ENCODE results near the gene EYS. TPM values are rescaled to one million over a fixed set of nuclear protein-coding genes. Genes with fewer than 3 reads are reported as not detected.

The EYS gene
- under 1 TPM; 0.16 to 0.61 (median 0.60) TPM for total RNA-seq
- long read RNA-seq, donor 1, partial matches to known transcripts, result 0 of 1 reads
- long read RNA-seq, donor 1, other reads (novel, unspliced or antisense), result 1 of 1 reads
- long read RNA-seq, donor 2, partial matches to known transcripts, result 0 of 1 reads
- long read RNA-seq, donor 2, other reads (novel, unspliced or antisense), result 1 of 1 reads

DNA sequence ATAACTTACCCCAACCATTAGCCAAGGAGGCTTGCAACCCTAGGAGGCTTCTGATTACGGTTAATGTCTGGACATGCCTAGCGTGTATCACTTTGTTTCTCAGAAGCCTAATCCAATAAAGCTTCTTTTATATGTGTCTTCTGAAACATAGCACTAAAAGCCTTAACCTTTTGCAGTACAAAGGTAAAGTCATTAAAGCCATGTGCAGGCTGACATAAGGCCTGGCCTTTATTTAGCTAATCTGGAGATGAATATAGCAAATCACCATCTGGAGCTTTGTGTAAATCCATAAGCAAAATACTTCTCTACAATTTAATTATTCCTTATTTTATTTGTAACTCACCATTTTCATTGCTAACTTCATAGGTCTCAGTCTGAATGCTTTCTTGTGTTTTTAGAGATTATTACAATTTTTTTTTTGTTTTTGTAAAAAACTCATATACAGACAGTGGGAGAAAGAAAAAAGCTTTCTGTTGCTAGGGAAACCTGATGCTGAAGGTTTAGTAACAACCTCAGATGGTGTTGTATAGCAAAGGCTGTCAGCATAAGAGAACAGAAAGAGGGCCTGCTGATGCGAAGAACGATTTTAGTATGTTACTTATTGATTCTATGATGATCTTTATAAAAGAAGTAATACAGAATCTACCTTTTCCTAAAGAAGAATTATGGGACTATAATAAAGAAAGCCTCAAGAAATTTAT, at the start of gene EYS:
EYS (minus strand) TSS at position 101 of the 701 bp plus-strand sequence. CDS start 211,816 bp downstream, outside the sequence.
- H3K4me3 ChIP-seq, result no peak within 1 kb of the TSS
- intact Hi-C loops (cut with DNase I, micrococcal nuclease), result no loop called here
- H3K4me1 ChIP-seq (ENCODE audit: low read depth), result peaks cover 9% of the 10 kb centered on the region
- H3K36me3 ChIP-seq (ENCODE audit: low read depth), result no peaks in the 10 kb centered on the region
- no peak for TF ChIP-seq CTCF (IDR thresholded peaks at IDR 0.05)
- H3K9me3 ChIP-seq, result no peaks in the 10 kb centered on the region
- ATAC-seq (peak; percentile 93), DNase-seq (peak in 1 of 3 donors; percentile 11)

DNA sequence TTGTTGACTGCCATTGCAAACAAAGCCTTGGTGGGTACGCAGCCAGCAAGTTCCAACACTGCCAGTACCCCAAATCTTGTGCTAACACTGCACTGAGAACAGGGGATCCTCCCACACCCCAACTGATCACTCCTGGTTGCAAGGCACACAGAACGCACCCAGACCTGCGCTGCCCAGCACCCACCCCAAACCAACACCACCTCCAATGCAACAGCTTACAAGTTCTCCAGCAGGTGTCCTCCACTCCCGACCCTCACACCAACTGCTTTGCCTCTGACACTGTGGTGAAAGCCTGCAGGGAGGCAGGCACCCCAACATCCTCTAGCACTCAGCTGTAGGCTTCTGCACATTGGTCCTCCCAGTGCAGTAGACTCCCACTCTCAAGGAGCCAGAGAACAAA, 39.3 kb upstream of the EYS start:
- intact Hi-C loops (cut with DNase I, micrococcal nuclease), result no loop called here
- no peak for ATAC-seq
- no peak overlapping the region for H3K4me3 ChIP-seq
- DNase-seq, result no peak
- no peaks in the 10 kb centered on the region for H3K9me3 ChIP-seq
- no peak for TF ChIP-seq CTCF (IDR thresholded peaks at IDR 0.05)
- no peaks in the 10 kb centered on the region for H3K4me1 ChIP-seq (ENCODE audit: low read depth)
- H3K36me3 ChIP-seq (ENCODE audit: low read depth), result no peaks in the 10 kb centered on the region

DNA sequence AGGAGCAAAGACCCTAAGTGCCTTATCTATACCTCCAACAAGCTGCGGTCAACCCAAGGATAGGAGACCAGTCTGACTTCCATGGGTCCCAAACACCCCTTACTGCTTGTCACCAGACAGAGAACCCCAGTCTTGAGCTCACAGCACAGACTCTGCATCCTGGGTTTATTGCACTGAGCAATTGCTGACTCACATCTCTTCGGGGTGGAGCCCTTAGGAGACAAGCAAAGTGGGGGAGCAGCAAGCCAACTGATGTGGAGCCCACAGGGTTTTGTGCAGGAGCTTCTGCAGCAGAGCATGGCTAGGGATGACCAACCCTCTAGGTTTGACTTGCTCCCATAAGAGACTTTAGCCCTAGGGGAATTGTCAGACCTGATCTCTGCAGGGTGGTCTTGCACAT, 38.6 kb upstream of the EYS start:
- ATAC-seq, result no peak
- intact Hi-C loops (cut with DNase I, micrococcal nuclease), result no loop called here
- no peak for TF ChIP-seq CTCF (IDR thresholded peaks at IDR 0.05)

GRCh38 chr6:65728879-65729479, 22.0 kb upstream of the EYS start:
- TF ChIP-seq CTCF (IDR thresholded peaks at IDR 0.05), result no peak
- Histone ChIP-seq H3K9me3 (no peaks in the 10 kb centered on the region), H3K4me3 (no peak overlapping the region), H3K4me1 (ENCODE audit: low read depth) (no peaks in the 10 kb centered on the region), H3K36me3 (ENCODE audit: low read depth) (no peaks in the 10 kb centered on the region)
- DNase-seq (peak in 1 of 3 donors; percentile 19), ATAC-seq (peak; percentile 82)
- intact Hi-C loops (cut with DNase I, micrococcal nuclease), result no loop called here

More for the DNA sequence above, 38.6 kb upstream of the EYS start:
- no peaks in the 10 kb centered on the region for H3K36me3 ChIP-seq (ENCODE audit: low read depth)
- H3K9me3 ChIP-seq, result no peaks in the 10 kb centered on the region
- H3K4me3 ChIP-seq, result no peak overlapping the region
- DNase-seq, result no peak
- no peaks in the 10 kb centered on the region for H3K4me1 ChIP-seq (ENCODE audit: low read depth)

DNA sequence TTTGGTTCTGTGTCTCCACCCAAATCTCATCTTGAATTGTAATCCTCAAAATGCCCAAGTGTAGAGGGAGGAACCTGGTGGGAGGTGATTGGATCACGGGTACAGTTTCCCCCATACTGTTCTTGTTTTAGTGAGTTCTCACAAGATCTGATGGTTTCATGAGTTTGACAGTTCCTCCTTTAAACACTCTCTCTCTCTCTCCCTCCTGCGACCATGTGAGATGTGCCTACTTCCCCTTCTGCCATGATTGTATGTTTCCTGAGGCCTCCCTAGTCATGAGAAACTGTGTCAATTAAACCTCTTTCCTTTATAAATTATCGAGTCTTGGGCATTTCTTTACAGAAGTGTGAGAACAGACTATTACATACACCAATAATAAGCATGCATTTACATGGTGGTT, 12.1 kb upstream of the EYS start:
- H3K4me1 ChIP-seq (ENCODE audit: low read depth), result no peaks in the 10 kb centered on the region
- ATAC-seq, result no peak
- DNase-seq, result no peak
- TF ChIP-seq CTCF (IDR thresholded peaks at IDR 0.05), result no peak
- H3K9me3 ChIP-seq, result no peaks in the 10 kb centered on the region
- intact Hi-C loops (cut with DNase I, micrococcal nuclease), result no loop called here
- no peak overlapping the region for H3K4me3 ChIP-seq
- no peaks in the 10 kb centered on the region for H3K36me3 ChIP-seq (ENCODE audit: low read depth)

All from mucosa of descending colon (tissue), 3 donors.